OCI-LY3 (cell line): ENCODE data around the gene TGIF1.

ENCODE experiments used
- H2AFZ ChIP-seq: fragments of 200-600, 300-600 bp; shearing (Covaris generic); 2 replicates; pipeline ENCODE4 v1.6.0; 2014; ENCODE audit warnings: antibody characterized with exemption, low read depth, low read length
- H3K27ac ChIP-seq: fragments of 200-600, 300-600 bp; sonication (generic); 2 replicates; pipeline ENCODE4 v1.5.1; 2014; ENCODE audit warnings: mild to moderate bottlenecking, low read length, moderate library complexity, mixed read lengths
- H3K27me3 ChIP-seq: fragments of 200-600, 300-600 bp; sonication (generic); 2 replicates; pipeline ENCODE4 v1.6.1; 2014; ENCODE audit warnings: low read depth, low read length, mixed read lengths
- H3K36me3 ChIP-seq: fragments of 200-600, 300-600 bp; sonication (generic); replicated peaks from 2 replicates; pipeline ENCODE3; 2014; ENCODE audit warnings: low read depth, low read length, mixed read lengths
- H3K4me1 ChIP-seq: fragments of 300-600, 200-600 bp; sonication (generic); 2 replicates; pipeline ENCODE4 v1.6.1; 2014; ENCODE audit warnings: low read length, mixed read lengths
- H3K4me2 ChIP-seq: fragments of 200-600, 300-600 bp; sonication (generic); 2 replicates; pipeline ENCODE4 v1.6.1; 2014; ENCODE audit warnings: low read length, mixed read lengths
- H3K4me3 ChIP-seq: fragments of 300-600, 200-600 bp; sonication (generic); 2 replicates; pipeline ENCODE4 v1.5.1; 2014; ENCODE audit warnings: antibody characterized with exemption, mild to moderate bottlenecking, low read length, moderate library complexity
- H3K79me2 ChIP-seq: fragments of 300-600, 200-600 bp; shearing (Covaris generic); 2 replicates; pipeline ENCODE4 v1.6.1; 2014; ENCODE audit warnings: mild to moderate bottlenecking, low read length, mixed read lengths
- H3K9ac ChIP-seq: fragments of 300-600, 200-600 bp; shearing (Covaris generic); 2 replicates; pipeline ENCODE4 v1.6.0; 2014; ENCODE audit warnings: mild to moderate bottlenecking, low read length, moderate library complexity
- H3K9me3 ChIP-seq: fragments of 200-600, 300-600 bp; shearing (Covaris generic); 2 replicates; pipeline ENCODE4 v1.6.1; 2014; ENCODE audit warnings: low read length, mixed read lengths; ENCODE audit not compliant: insufficient read depth
- H4K20me1 ChIP-seq: fragments of 200-600, 300-600 bp; sonication (generic); 2 replicates; pipeline ENCODE4 v1.6.1; 2016; ENCODE audit warnings: low read length, mixed read lengths; ENCODE audit not compliant: insufficient read depth
- CTCF ChIP-seq: fragments of 200-600, 300-600 bp; sonication (generic); IDR thresholded peaks from 2 replicates; pipeline ENCODE4 v1.5.1; 2014; ENCODE audit warnings: antibody characterized with exemption, low read length, low read depth
- EZH2phosphoT487 ChIP-seq: fragments of 200-600 bp; shearing (Covaris generic); IDR thresholded peaks from 2 replicates; pipeline ENCODE4 v1.6.1; 2018; ENCODE audit warnings: antibody characterized with exemption, mixed run types, low read depth

The TGIF1 gene

GRCh38 chr18:3452750-3453539 lies 3.0 kb downstream of the TGIF1 start:
- TF ChIP-seq CTCF (no peak), EZH2phosphoT487 (no peak)
- Histone ChIP-seq H3K36me3 (peaks cover 66% of the 10 kb centered on the region), H3K9me3 (no peaks in the 10 kb centered on the region), H3K79me2 (peaks cover 97% of the 10 kb centered on the region), H3K4me1 (peaks cover 41% of the 10 kb centered on the region), H3K27ac (peak overlapping the region; percentile 95), H3K4me2 (peak overlapping the region; percentile 85), H4K20me1 (peaks cover 42% of the 10 kb centered on the region), H3K27me3 (no peaks in the 10 kb centered on the region), H3K9ac (peak overlapping the region; percentile 99), H2AFZ (no peak overlapping the region), H3K4me3 (peak overlapping the region; percentile 94)

DNA sequence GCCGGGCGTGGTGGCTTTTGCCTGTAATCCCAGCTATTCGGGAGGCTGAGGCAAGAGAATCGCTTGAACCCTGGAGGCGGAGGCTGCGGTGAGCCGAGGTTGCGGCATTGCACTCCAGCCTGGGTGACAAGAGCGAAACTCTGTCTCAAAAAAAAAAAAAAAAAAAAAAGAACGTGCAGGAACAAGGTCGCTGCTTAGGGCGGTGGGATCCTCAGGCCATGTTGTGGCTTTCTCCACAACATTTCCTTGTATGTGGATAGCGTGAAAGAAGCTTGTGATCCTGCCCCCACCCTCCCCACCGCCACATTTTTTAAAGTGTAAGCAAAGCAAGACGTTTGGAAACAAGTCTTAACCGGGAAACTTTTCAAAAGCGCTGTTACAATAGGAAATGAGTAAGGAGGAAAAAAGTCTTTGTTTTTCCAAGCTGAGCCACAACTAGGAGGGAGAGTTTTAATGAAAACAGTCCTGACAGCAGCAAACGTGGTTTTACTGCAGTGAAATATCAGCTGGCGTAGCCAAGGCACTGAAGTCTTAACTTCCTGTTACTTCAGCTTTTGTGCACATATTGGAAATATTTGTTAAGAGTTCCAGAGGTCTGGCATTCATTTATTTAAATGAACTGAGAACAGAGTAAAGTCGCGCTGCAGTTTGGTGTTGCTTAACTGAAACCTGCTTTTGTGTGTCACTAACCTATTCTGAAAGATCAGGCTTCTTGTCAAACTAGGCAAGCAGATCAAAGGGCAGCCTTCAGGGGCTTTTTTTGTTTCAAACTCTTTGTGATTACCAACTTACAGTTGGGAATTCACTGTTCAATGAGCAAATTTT lies 3.8 kb downstream of the TGIF1 start:
- Histone ChIP-seq H3K4me2 (peak overlapping the region; percentile 85), H3K27ac (peak overlapping the region; percentile 95), H3K79me2 (peaks cover 99% of the 10 kb centered on the region), H2AFZ (no peak overlapping the region), H3K9ac (peak overlapping the region; percentile 99), H3K36me3 (peaks cover 74% of the 10 kb centered on the region), H3K4me3 (peak overlapping the region; percentile 94), H3K27me3 (no peaks in the 10 kb centered on the region), H4K20me1 (peaks cover 51% of the 10 kb centered on the region), H3K4me1 (peaks cover 49% of the 10 kb centered on the region), H3K9me3 (no peaks in the 10 kb centered on the region)
- TF ChIP-seq CTCF (no peak), EZH2phosphoT487 (no peak)

DNA sequence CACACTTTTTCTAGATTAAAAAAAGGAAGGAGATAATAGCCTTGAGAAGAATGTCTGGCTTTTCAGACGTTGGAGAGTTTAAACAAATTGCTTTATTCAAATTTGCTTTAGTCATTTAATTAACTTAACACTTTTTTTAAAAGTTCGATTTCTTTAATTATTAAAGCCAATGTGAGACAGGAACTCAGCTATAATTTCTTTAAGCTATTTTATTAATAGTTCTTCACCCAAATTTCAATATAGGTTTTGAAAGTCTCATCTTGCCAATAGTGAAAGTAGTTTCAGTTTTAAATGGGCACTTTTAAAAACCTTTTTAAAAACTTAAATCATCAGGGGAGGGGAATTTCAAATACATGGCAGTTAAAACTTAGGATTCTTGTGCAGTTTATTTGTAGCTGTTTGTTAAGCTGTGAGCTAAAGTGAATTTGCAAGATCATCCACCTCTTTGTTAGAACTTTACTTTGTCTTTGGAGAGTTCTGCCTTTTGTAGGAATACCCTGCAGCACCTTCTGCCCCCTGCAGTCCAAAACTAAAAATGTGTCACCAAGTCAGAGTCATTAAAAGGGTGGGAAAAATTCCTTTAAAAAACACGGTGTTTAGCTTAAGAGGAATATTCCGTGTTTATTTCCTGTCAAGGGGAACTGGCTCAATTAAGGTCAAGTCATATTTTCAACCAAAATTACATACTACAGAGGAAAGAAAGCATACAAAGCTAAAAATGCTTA lies 4.6 kb downstream of the TGIF1 start:
- Histone ChIP-seq H3K79me2 (peaks cover 100% of the 10 kb centered on the region), H3K4me1 (peaks cover 57% of the 10 kb centered on the region), H4K20me1 (peaks cover 58% of the 10 kb centered on the region), H3K4me3 (peak overlapping the region; percentile 94), H3K9me3 (no peaks in the 10 kb centered on the region), H3K4me2 (peak overlapping the region; percentile 85), H3K27ac (peak overlapping the region; percentile 95), H3K9ac (peak overlapping the region; percentile 99), H3K27me3 (no peaks in the 10 kb centered on the region), H3K36me3 (peaks cover 82% of the 10 kb centered on the region), H2AFZ (no peak overlapping the region)
- peak; percentile 82 for TF ChIP-seq CTCF
- TF ChIP-seq EZH2phosphoT487, result no peak
